K562 (cell line): ENCODE measurements around the gene MRPL11. TPM values are rescaled to one million over a fixed set of nuclear protein-coding genes. Genes with fewer than 3 reads are reported as not detected.
A peak's percentile ranks its signal among the peaks of the same experiment; 100 is the strongest.

Source experiments
- CEBPB ChIP-seq: fragments of 450-650 bp; IDR thresholded peaks from 2 replicates; pipeline ENCODE4 v1.6.1; 2016; ENCODE audit warnings: missing genetic modification characterization, missing compliant biosample characterization
- CHAMP1 ChIP-seq: fragments of 450-650 bp; IDR thresholded peaks from 2 replicates; pipeline ENCODE4 v1.6.1; 2016; ENCODE audit warnings: mild to moderate bottlenecking
- CSDE1 ChIP-seq, 2 experiments: fragments of 450-650 bp; IDR thresholded peaks; 2 replicates each; pipeline ENCODE4 v1.6.1; 2016; ENCODE audit warnings: mild to moderate bottlenecking in 1 of 2
- FIP1L1 ChIP-seq: fragments of 200-400 bp; formaldehyde crosslinking; IDR thresholded peaks from 2 replicates; pipeline ENCODE4 v1.6.1; 2018; ENCODE audit warnings: mild to moderate bottlenecking, low read depth, low read length; ENCODE audit not compliant: poor library complexity, severe bottlenecking
- HDAC2 ChIP-seq: fragments of 450-650 bp; IDR thresholded peaks from 2 replicates; pipeline ENCODE4 v1.6.1; 2016; ENCODE audit warnings: mild to moderate bottlenecking
- JUN ChIP-seq, 2 experiments: sonication (generic) in 1 of 2; formaldehyde crosslinking in 1 of 2; IDR thresholded peaks; 2 replicates each; pipeline versions ENCODE4 v1.6.1 to v1.8.0; 2012 to 2022; ENCODE audit warnings: borderline replicate concordance in 2 of 2, mild to moderate bottlenecking in 2 of 2, improper control_type of control experiment in 1 of 2, low read depth in 1 of 2, low read length in 1 of 2, missing genetic modification reagents in 1 of 2
- NR1H2 ChIP-seq: sonication (generic); formaldehyde crosslinking; IDR thresholded peaks from 2 replicates; pipeline ENCODE4 v1.4.0; 2020; ENCODE audit warnings: mild to moderate bottlenecking, missing genetic modification reagents
- PKNOX1 ChIP-seq: fragments of 450-650 bp; IDR thresholded peaks from 2 replicates; pipeline ENCODE4 v1.6.1; 2016
- POLR2AphosphoS5 ChIP-seq: IDR thresholded peaks from 2 replicates; pipeline ENCODE4 v1.6.1; 2011; ENCODE audit warnings: mild to moderate bottlenecking, low read depth, low read length, moderate library complexity; ENCODE audit not compliant: control insufficient read depth, insufficient read depth
- POLR3G ChIP-seq: IDR thresholded peaks from 2 replicates; pipeline ENCODE4 v1.6.1; 2011; ENCODE audit not compliant: insufficient read length, insufficient replicate concordance; ENCODE audit errors: extremely low read depth
- PURB ChIP-seq: sonication (generic); formaldehyde crosslinking; IDR thresholded peaks from 2 replicates; pipeline ENCODE4 v1.9.0; 2021; ENCODE audit warnings: low read depth, mild to moderate bottlenecking, missing genetic modification reagents
- TAF7 ChIP-seq: fragments of 450-650 bp; IDR thresholded peaks from 2 replicates; pipeline ENCODE4 v1.6.1; 2016; ENCODE audit warnings: missing genetic modification characterization, missing compliant biosample characterization
- ZNF77 ChIP-seq: fragments of 250-450 bp; sonication (Bioruptor Pico); IDR thresholded peaks from 2 replicates; pipeline ENCODE4 v1.5.0; 2020
- ZNF780A ChIP-seq: fragments of 250-450 bp; sonication (Bioruptor Pico); IDR thresholded peaks from 2 replicates; pipeline ENCODE4 v1.5.0; 2021; ENCODE audit warnings: mild to moderate bottlenecking
- polyA plus RNA-seq, 8 experiments: library from polyadenylated mRNA; depleted of rRNA in 4 of 8; stranded (reverse) in 5 of 8; unstranded in 3 of 8; fragments of >200 nt; fragmentation: Nextera tagmentation in 2 of 8; fragmentation: Illumina TruSeq in 1 of 8; extraction: Ambion mirVana in 2 of 8; extraction: Trizol in 1 of 8; gene quantifications; 2 replicates each; pipeline versions ENCODE4 v1.2.1 to v1.2.3, GENCODE V29; 2011 to 2014; ENCODE audit warnings: inconsistent platforms in 1 of 8, missing spikeins in 1 of 8
- total RNA-seq, 7 experiments: library from RNA; depleted of rRNA in 6 of 7; stranded (reverse); fragments of >200 nt in 6 of 7; fragmentation: Illumina TruSeq in 2 of 7; extraction: Trizol in 2 of 7; gene quantifications; 2 replicates each; pipeline versions ENCODE4 v1.2.1 to v1.2.3, GENCODE V29; 2011 to 2021; ENCODE audit warnings: low replicate concordance in 1 of 7
- TF ChIP-seq, protein P1 (sequence below): fragments of 450-650 bp; conservative IDR thresholded peaks from 2 replicates; pipeline ENCODE4 v1.6.1; 2016; ENCODE audit warnings: missing genetic modification characterization, low read depth, mild to moderate bottlenecking, missing compliant biosample characterization, moderate library complexity
- TF ChIP-seq, protein P2 (sequence below): fragments of 450-650 bp; IDR thresholded peaks from 2 replicates; pipeline ENCODE4 v1.6.1; 2016; ENCODE audit warnings: low read depth, mild to moderate bottlenecking, moderate library complexity
- TF ChIP-seq, protein P3 (sequence below): fragments of 150-350 bp; conservative IDR thresholded peaks from 2 replicates; pipeline ENCODE4 v1.6.1; 2014; ENCODE audit warnings: low read length
- TF ChIP-seq, protein P4 (sequence below): IDR thresholded peaks from 2 replicates; pipeline ENCODE4 v1.6.1; 2014; ENCODE audit warnings: antibody characterized with exemption

The MRPL11 gene
- total and polyA plus RNA-seq, 9 of the 15 experiments (the other 6 are each of a cell fraction or from before 2014, with no cell fraction given) = 33.0 to 173 (median 91.9) TPM

- TF ChIP-seq CHAMP1 = 0 out of 2 replicates have a peak, but pooled peaks have one; percentile 34
- peak; percentile 89; the same call in 1 of the 2 replicates for TF ChIP-seq HDAC2
- TF ChIP-seq, protein P1, sequence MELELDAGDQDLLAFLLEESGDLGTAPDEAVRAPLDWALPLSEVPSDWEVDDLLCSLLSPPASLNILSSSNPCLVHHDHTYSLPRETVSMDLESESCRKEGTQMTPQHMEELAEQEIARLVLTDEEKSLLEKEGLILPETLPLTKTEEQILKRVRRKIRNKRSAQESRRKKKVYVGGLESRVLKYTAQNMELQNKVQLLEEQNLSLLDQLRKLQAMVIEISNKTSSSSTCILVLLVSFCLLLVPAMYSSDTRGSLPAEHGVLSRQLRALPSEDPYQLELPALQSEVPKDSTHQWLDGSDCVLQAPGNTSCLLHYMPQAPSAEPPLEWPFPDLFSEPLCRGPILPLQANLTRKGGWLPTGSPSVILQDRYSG (tag) = no peak
- TF ChIP-seq, protein P2, sequence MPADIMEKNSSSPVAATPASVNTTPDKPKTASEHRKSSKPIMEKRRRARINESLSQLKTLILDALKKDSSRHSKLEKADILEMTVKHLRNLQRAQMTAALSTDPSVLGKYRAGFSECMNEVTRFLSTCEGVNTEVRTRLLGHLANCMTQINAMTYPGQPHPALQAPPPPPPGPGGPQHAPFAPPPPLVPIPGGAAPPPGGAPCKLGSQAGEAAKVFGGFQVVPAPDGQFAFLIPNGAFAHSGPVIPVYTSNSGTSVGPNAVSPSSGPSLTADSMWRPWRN = no peak
- no peak for TF ChIP-seq CSDE1 (IDR thresholded peaks at IDR 0.05)
- TF ChIP-seq, protein P3, sequence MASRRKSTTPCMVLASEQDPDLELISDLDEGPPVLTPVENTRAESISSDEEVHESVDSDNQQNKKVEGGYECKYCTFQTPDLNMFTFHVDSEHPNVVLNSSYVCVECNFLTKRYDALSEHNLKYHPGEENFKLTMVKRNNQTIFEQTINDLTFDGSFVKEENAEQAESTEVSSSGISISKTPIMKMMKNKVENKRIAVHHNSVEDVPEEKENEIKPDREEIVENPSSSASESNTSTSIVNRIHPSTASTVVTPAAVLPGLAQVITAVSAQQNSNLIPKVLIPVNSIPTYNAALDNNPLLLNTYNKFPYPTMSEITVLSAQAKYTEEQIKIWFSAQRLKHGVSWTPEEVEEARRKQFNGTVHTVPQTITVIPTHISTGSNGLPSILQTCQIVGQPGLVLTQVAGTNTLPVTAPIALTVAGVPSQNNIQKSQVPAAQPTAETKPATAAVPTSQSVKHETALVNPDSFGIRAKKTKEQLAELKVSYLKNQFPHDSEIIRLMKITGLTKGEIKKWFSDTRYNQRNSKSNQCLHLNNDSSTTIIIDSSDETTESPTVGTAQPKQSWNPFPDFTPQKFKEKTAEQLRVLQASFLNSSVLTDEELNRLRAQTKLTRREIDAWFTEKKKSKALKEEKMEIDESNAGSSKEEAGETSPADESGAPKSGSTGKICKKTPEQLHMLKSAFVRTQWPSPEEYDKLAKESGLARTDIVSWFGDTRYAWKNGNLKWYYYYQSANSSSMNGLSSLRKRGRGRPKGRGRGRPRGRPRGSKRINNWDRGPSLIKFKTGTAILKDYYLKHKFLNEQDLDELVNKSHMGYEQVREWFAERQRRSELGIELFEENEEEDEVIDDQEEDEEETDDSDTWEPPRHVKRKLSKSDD = 0 out of 2 replicates have a peak, but pooled peaks have one; percentile 16
- TF ChIP-seq POLR3G = no peak
- TF ChIP-seq ZNF780A (CRISPR knock-in tag) = no peak
- TF ChIP-seq, protein P4, sequence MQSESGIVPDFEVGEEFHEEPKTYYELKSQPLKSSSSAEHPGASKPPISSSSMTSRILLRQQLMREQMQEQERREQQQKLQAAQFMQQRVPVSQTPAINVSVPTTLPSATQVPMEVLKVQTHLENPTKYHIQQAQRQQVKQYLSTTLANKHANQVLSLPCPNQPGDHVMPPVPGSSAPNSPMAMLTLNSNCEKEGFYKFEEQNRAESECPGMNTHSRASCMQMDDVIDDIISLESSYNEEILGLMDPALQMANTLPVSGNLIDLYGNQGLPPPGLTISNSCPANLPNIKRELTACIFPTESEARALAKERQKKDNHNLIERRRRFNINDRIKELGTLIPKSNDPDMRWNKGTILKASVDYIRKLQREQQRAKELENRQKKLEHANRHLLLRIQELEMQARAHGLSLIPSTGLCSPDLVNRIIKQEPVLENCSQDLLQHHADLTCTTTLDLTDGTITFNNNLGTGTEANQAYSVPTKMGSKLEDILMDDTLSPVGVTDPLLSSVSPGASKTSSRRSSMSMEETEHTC = no peak
- no peak for TF ChIP-seq CEBPB (tag)
- TF ChIP-seq TAF7 (tag) = no peak
- TF ChIP-seq NR1H2 (CRISPR knock-in tag) = no peak
- no peak for TF ChIP-seq POLR2AphosphoS5
- TF ChIP-seq FIP1L1 = no peak
- TF ChIP-seq JUN (IDR thresholded peaks at IDR 0.05; ENCODE audit: borderline replicate concordance, low read depth, low read length) = no peak
- peak; percentile 39; the same call in 1 of the 2 replicates for TF ChIP-seq JUN (CRISPR knock-in tag; IDR thresholded peaks at IDR 0.05; ENCODE audit: borderline replicate concordance)
- no peak for TF ChIP-seq PURB (CRISPR knock-in tag)
- peak; percentile 83 for TF ChIP-seq PKNOX1
- TF ChIP-seq ZNF77 (CRISPR knock-in tag) = no peak
These were observed 40.2 kb upstream of the MRPL11 start (continued) for GRCh38 chr11:66478729-66479393.
